Subcutaneous abdominal adipose tissue (tissue), 5 donors: Measurements from ENCODE around the gene DDX25.

ENCODE experiments used
- H3K27ac ChIP-seq: one replicate; pipeline ENCODE4 v1.7.0; 2013; ENCODE audit warnings: low read depth, mild to moderate bottlenecking, inconsistent platforms, low read length, moderate library complexity
- H3K27me3 ChIP-seq, 5 donors: one replicate each; pipeline ENCODE4 v1.7.0; 2013; ENCODE audit warnings: low read length in 5 of 5, inconsistent platforms in 1 of 5; ENCODE audit not compliant: control insufficient read depth in 5 of 5, insufficient read depth in 4 of 5
- H3K36me3 ChIP-seq, 5 donors: one replicate each; pipeline ENCODE4 v1.7.0; 2013; ENCODE audit warnings: low read length in 5 of 5; ENCODE audit not compliant: control insufficient read depth in 5 of 5, insufficient read depth in 5 of 5
- H3K4me1 ChIP-seq, 5 donors: one replicate each; pipeline ENCODE4 v1.7.0; 2013; ENCODE audit warnings: low read length in 5 of 5, mild to moderate bottlenecking in 3 of 5, moderate library complexity in 1 of 5; ENCODE audit not compliant: control insufficient read depth in 5 of 5, insufficient read depth in 5 of 5
- H3K4me3 ChIP-seq, 5 donors: one replicate each; pipeline ENCODE4 v1.7.0; 2013; ENCODE audit warnings: low read length in 5 of 5, low read depth in 1 of 5
- H3K9ac ChIP-seq, 5 donors: one replicate each; pipeline ENCODE4 v1.7.0; 2013; ENCODE audit warnings: low read length in 5 of 5, mild to moderate bottlenecking in 4 of 5, moderate library complexity in 3 of 5
- H3K9me3 ChIP-seq, 5 donors: one replicate each; pipeline ENCODE4 v1.7.0; 2013; ENCODE audit warnings: low read length in 5 of 5; ENCODE audit not compliant: control insufficient read depth in 5 of 5
- donor health status: healthy.
- donor health status: healthy.
- donor health status: healthy.
- donor health status: healthy.
- donor health status: healthy.

Gene DDX25

DNA sequence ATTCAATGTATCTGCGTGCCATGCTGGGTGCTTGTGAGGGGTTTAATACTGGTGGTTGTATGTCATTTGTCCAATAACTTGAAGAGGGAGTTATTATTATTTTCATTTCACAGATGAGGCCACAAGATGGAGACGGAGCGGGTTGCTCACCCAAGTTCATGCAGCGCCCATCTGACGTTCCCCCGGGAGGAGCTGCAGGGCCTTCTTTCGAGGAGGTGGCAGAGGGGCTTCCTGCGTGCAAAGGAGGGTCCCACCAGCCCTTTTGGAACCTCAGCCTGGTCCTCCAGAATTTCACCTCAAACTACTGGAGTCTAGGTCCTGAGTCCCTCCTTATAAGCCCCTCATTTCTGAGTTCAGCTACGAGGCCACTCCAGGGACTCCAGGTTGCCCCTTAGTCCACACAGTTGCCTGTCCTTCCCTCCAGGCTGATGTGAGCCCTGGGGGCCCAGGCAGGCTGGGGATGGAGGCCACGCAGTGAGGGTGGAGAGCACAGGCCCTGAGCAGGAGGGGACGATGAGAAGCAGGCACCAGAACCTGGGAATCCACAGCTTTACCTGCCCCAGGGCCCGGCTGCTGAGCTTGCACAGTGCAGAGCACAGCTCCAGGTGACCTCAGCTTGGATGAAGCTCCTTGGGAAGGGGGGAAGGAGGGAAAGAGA, 38.6 kb downstream of the DDX25 start:
- Histone ChIP-seq H3K36me3 (no peaks in the 10 kb centered on the region), H3K27ac (no peak overlapping the region), H3K4me3 (no peak overlapping the region), H3K9me3 (no peaks in the 10 kb centered on the region), H3K27me3 (no peaks in the 10 kb centered on the region), H3K9ac (no peak overlapping the region), H3K4me1 (peaks cover 0 to 13% (median 5%) of the 10 kb centered on the region in 5 donors)

DNA sequence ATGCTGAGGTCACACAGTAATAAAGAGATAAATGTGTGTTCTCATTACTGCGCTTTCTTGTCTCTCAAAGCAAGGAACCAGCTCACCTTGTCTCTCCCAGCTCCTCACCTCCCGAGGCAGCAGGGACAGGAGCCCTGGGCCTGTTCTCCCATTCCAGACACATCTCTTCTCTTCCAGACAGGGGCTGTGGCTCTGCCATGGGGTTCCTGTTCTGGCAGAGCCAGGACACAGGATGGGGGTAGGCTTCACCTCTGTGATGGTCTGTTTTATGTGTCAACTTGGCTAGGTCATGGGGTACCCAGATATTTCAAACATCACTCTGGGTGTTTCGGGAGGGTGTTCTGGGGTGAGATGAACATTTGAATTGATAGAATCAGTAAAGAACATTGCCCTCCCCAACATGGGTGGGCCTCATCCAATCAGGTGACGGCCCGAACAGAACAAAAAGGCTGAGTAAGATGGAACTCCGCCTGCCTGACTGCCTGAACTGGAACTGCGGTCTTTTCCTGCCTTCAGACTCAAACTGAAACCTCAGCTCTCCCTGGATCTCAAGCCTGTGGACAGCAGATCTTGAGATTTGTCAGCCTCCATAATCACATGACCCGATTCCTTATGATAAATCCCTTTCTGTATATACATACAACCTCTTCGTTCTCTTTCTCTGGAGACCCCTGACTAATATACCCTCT, 39.5 kb downstream of the DDX25 start:
- Histone ChIP-seq H3K27me3 (no peaks in the 10 kb centered on the region), H3K27ac (no peak overlapping the region), H3K4me3 (no peak overlapping the region), H3K9me3 (no peaks in the 10 kb centered on the region), H3K9ac (no peak overlapping the region), H3K4me1 (peaks cover 0 to 13% (median 5%) of the 10 kb centered on the region in 5 donors), H3K36me3 (no peaks in the 10 kb centered on the region)

DNA sequence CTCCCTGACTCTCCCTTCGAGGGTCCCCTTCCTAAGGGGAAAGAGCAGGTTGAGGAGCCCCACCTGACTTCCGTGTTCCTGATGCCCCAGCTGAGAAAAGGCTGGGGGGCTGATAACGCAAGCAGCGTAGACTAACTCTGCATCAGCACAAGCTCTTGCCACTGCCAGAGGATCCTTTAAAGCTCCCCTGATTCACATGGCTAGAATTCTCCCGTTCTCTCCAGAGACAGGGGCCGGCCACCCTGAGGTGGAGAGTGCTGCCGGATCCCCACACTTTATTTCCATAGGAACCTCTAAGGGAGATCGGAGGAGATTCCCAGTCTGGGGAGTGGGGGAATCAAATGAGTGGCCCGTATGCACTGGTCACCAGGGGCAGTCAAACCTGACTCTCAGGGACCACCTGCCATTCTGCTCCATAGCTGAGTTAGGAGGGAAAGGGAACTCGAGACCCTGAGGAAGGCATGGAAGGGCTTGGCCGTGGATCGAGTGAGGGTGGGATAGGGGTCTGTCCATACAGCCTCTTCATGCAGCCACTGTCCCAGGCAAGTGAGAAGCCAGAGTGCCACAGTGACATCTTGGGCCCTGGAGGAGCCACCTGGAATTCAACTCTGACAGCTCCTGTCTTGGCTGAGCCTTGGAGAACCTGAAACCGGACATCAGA, 40.2 kb downstream of the DDX25 start:
- Histone ChIP-seq H3K9me3 (no peaks in the 10 kb centered on the region), H3K9ac (no peak overlapping the region), H3K27ac (no peak overlapping the region), H3K36me3 (no peaks in the 10 kb centered on the region), H3K27me3 (no peaks in the 10 kb centered on the region), H3K4me1 (peaks cover 0 to 13% (median 5%) of the 10 kb centered on the region in 5 donors), H3K4me3 (no peak overlapping the region)

DNA sequence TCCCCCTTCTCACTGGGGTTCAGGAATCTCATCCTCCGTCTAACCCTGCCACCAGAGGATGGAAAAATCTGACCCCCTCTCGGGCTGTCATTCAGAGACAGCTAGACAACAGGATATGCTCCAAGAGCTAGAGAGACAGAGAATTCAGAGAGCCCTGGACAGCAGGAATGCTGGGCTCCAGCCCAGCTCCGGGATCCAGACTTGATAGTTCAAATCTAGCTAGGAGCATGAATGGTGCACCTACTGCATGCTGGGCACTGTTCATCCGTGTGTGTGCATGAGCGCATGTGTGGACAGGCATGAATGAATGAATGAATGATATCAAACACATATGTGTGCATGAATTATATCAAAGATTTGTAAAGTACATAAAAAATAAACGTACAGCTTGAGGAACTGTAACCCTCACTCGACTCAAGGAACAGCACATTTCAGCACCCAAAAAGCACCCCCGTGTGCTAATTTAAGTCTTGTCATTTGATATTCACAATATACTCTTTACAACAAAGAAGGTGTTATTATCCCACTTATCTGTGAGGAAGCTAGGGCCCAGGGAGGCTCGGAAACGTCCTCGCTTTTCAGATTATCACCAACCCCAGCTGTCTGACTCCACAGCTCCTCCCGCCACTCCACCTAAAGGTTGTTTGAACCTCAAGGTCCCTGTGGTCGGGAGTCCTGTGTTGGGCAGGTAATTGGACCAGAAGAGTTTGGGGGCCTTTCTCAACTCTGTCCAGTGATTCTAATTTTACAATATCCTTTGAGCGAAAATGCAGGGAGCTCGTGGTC, 40.9 kb downstream of the DDX25 start:
- Histone ChIP-seq H3K4me1 (peaks cover 0 to 13% (median 5%) of the 10 kb centered on the region in 5 donors), H3K27ac (no peak overlapping the region), H3K4me3 (no peak overlapping the region), H3K36me3 (no peaks in the 10 kb centered on the region), H3K27me3 (no peaks in the 10 kb centered on the region), H3K9ac (no peak overlapping the region), H3K9me3 (no peaks in the 10 kb centered on the region)

DNA sequence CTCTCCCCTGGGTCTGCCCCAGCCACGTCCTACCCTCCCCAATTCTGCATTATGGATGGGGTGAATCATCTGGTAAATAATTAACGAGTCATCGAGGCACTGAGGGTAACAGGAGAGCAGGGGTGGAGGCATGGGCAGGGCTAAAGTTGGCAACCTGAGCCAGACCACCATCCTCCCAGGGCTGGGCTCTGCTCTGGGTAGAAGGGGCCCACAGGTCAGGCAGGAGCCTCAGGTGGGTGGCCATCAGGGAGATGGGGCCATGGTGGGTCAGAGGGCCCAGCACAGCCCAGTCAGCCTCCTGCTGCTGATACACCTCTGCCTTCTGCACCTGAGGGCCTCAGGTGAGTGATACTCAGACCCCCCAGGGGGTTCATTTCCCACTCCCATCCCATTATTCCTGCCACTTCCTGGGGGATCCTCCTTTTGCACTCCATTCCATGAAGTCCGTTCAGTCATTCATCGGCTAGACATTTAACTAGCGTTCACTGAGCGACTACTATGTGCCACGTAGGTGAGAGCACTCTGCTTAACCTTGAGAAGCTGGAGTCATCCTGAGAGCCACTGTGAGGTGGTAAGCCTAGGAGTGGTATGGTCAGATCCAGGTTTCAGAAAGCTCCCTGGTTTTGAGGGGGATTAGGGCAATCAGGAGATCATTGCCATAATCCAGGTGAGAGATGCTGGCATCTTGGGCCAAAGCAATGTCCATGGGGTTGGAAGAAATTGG, 41.7 kb downstream of the DDX25 start, which contains the start of gene VSIG10L2:
Gene VSIG10L2 (plus strand): TSS at position 248 of the 724 bp plus-strand sequence. CDS start 12 bp downstream, at position 260.
- Histone ChIP-seq H3K9ac (no peak within 1 kb of the TSS), H3K4me1 (peaks cover under 1 to 18% (median 10%) of the 10 kb centered on the region in 5 donors), H3K27ac (no peak within 1 kb of the TSS), H3K36me3 (no peaks in the 10 kb centered on the region), H3K4me3 (no peak within 1 kb of the TSS), H3K9me3 (no peaks in the 10 kb centered on the region), H3K27me3 (peaks cover 0 to 4% (median 0%) of the 10 kb centered on the region in 5 donors)

DNA sequence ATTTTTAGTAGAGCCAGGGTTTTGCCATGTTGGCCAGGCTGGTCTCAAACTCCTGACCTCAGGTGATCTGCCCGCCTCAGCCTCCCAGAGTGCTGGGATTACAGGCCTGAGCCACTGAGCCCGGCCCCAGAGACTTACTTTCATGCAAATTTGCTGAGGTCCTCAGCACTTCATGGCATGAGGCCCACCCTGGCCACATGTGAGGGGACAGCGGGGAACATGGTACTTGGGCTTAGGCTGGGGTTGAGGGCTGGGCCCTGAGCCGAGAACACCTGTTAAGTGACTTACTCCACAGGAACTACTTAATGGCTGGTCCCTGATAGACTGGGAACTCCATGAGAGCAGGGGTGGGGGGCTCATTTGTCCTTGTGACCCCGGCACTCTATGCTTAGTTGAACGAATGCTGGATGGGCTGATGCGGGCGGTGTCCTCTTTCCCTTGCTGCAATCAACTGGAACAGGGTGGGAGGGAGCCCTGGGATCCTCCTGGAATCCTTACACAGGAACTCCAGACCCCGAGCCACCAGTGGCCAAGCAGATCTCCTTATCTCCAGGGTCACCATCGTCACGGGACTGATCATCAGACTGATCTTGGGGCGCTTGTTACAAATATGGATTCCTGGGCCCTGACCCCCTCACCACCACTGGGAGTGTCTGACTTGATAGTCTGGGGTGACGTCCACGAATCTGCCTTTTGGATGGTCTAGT, 42.6 kb downstream of the DDX25 start:
- no peak overlapping the region for H3K9ac ChIP-seq

DNA sequence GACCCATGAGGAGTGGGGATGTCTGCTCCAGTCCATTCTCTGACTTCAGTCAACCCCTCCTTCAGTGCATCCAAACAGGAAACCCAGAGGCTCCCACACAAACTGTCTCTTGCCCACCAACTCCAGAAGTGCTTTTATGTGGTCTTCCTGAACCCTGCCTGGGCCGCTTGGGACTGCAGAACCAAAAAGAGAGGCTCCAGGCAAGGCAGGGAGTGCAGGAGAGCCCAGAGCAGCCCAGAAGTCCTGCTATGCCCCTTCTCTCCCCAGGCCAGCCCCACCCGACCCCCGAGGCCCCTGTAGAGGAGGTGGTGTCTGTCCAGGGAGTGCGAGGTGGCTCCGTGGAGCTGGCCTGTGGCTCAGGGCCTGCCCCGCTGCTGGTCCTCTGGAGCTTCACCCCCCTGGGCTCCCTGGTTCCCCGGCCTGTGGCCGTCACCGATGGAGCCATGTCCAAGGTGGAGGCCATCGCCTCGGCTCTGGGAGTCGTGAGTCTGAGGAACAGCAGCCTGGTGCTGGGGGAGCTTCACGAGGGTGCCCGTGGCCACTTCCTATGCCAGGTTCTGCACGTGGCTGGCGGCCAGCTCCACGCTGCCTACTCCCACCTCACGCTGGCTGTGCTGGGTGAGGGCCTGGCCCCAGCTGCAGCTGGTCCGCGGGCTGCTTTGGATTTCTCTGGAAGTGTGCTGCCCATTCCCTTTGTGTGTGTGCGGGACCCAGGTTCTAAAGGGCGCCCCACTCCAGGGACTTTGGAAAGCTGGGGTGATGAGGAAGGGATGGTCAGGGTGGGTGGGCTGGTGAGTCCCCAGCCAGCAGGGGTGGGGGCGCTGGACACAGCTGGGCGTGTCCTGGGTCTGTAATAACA, 43.3 kb downstream of the DDX25 start:
- no peaks in the 10 kb centered on the region for H3K9me3 ChIP-seq
- H3K27me3 ChIP-seq: peaks cover 0 to 12% (median 3%) of the 10 kb centered on the region in 5 donors
- H3K27ac ChIP-seq: no peak overlapping the region
- H3K36me3 ChIP-seq: no peaks in the 10 kb centered on the region
- peaks cover 7 to 15% (median 14%) of the 10 kb centered on the region in 5 donors for H3K4me1 ChIP-seq
- no peak overlapping the region for H3K9ac ChIP-seq
- H3K4me3 ChIP-seq: no peak overlapping the region

More for the DNA sequence above, 42.6 kb downstream of the DDX25 start:
- no peaks in the 10 kb centered on the region for H3K9me3 ChIP-seq
- no peaks in the 10 kb centered on the region for H3K36me3 ChIP-seq
- peaks cover 0 to 11% (median 3%) of the 10 kb centered on the region in 5 donors for H3K27me3 ChIP-seq
- no peak overlapping the region for H3K4me3 ChIP-seq
- no peak overlapping the region for H3K27ac ChIP-seq
- H3K4me1 ChIP-seq: peaks cover 7 to 19% (median 18%) of the 10 kb centered on the region in 5 donors

DNA sequence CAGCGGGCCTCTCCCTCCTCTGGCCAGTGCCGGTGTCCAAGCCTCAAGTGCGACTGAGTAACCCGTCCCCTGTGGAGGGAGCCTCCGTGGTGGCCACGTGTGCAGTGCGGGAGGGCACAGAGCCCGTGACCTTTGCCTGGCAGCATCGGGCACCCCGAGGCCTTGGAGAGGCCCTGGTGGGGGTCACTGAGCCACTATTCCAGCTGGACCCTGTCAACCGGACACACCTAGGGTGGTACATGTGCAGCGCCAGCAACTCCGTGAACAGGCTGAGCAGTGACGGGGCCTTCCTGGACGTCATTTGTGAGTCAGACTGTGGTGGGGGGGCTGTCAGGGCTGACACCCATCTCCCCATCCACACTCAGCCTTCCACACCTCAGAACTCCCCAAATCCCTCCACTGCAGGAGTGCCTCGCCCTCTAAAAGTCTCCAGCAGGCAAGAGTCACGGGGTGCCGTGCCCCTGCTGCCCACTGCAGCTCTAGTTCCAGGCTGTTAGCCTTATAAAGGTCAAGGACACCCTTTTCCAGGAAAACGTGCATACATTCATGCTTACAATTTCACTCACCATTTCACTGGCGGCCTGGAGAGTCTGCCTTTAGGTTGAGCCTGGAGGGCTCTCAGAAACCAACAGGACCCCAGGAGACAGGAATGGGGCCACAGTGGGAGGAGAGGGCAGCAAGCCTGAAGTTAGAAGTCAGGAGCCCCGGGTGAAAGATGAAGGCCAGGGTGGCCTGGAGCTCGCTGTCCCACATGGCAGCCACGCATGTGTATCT, 44.2 kb downstream of the DDX25 start:
- no peaks in the 10 kb centered on the region for H3K36me3 ChIP-seq
- no peak overlapping the region for H3K9ac ChIP-seq
- peaks cover 0 to 16% (median 3%) of the 10 kb centered on the region in 5 donors for H3K27me3 ChIP-seq
- H3K27ac ChIP-seq: no peak overlapping the region
- no peaks in the 10 kb centered on the region for H3K9me3 ChIP-seq
- peaks cover 9 to 21% (median 21%) of the 10 kb centered on the region in 5 donors for H3K4me1 ChIP-seq
- H3K4me3 ChIP-seq: no peak overlapping the region
